ENCODE measurements around the gene MYL12B.

The MYL12B gene

DNA sequence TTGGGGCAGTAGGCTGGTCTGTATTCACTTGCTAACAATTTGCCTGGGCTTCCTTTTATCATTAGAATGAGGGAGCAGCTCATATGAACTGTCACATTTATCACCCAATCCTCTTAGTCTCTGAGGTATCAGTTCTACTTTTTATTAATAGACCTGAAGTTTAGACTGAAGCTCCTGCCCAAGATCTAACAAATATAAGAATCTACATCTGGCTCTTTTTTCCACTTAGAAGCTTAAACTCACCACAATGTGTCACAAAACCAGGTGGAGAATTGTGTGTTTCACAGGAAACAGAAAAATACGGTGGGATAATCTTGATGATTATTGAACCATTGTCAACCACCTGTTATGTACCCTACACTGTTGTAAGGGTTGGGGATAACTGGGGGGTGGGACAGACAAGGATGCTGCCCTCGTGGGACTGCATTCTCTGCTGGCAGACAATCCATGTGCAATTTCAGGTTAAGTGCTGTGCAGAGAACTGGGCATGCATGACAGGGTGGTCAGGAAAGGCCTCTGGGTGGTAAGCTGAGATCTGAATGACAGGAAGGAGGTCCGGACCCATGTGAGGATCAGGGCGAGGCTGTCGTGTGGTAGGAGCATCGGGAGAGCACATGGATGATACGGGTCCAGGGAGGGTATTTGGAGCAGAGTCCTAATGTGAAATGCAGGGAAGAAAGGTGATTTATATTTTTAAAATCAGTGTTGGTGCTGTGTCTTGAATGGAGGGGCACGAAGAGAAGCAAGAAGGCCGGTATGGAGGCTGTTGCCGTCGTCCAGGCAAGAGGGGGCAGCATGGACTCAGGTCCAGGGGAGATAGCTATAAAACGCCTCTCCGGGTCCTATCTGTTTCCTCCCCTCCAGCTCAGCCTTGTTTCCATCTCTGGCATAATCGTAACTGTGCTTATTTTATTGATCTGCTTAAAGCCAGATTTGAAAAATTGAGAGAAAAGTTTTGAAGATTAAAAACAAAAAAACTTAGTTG is 17.6 kb downstream of the MYL12B start:
- peak; percentile 42 for DNase-seq (ENCODE audit: low spot score)
- in situ Hi-C loops (cut with MboI; ENCODE audit: low pct_unique_long_range_greater_than_20kb, low sequenced_read_pairs, unreplicated experiment) = loop anchor here (5.0 to 10.0 kb wide), 3 partner anchors 175 to 388 kb away; partner anchors contain the start of gene TGIF1
- TF ChIP-seq, protein P1, sequence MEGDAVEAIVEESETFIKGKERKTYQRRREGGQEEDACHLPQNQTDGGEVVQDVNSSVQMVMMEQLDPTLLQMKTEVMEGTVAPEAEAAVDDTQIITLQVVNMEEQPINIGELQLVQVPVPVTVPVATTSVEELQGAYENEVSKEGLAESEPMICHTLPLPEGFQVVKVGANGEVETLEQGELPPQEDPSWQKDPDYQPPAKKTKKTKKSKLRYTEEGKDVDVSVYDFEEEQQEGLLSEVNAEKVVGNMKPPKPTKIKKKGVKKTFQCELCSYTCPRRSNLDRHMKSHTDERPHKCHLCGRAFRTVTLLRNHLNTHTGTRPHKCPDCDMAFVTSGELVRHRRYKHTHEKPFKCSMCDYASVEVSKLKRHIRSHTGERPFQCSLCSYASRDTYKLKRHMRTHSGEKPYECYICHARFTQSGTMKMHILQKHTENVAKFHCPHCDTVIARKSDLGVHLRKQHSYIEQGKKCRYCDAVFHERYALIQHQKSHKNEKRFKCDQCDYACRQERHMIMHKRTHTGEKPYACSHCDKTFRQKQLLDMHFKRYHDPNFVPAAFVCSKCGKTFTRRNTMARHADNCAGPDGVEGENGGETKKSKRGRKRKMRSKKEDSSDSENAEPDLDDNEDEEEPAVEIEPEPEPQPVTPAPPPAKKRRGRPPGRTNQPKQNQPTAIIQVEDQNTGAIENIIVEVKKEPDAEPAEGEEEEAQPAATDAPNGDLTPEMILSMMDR (IDR thresholded peaks at IDR 0.05; ENCODE audit: extremely low read depth, insufficient read depth, missing control alignments) = no peak

DNA sequence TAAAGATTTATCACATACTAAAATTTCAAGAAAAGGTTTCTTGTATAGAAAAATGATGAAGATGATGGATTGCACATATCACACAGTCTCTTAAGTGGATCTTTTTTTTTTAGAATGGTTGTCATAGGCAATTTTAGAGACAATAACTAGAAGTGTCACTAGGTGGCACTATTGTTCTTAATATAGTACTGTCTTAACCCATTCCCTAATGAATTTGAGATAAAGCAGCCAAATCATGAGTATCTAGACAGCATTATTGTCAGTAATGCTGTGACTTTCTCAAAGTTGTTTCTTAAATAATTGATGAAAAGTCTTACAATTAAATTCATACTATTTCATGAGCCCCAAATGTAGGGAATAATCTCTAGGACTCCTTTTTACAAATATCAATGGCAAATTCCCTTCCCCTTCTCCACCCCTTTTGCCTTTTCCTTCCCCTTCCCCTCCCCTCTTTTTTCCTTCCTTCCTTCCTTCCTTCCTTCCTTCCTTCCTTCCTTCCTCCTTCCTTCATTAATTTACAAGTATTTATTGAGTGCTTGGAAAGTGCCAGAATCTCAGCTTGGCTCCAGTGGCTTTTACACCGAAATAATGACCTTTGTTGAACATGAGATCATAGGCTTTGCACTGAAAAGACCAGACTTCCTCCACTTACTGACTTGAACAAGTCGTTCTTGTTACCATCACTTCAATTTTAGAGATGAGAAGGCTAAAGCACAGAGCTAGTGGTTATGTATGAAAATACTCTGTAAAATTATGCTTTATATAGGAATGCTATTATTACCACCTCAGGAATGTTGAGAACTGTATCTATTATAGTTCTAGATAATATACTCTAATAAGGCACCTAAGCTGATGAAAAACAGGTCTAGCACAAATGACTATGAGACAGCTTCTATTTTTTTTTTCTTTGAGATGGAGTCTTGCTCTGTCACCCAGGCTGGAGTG is 19.8 kb downstream of the MYL12B start:
- in situ Hi-C loops (cut with MboI; ENCODE audit: low pct_unique_long_range_greater_than_20kb, low sequenced_read_pairs, unreplicated experiment) = loop anchor here (5.0 to 10.0 kb wide), 2 partner anchors 173 to 386 kb away; partner anchors contain the start of gene TGIF1

DNA sequence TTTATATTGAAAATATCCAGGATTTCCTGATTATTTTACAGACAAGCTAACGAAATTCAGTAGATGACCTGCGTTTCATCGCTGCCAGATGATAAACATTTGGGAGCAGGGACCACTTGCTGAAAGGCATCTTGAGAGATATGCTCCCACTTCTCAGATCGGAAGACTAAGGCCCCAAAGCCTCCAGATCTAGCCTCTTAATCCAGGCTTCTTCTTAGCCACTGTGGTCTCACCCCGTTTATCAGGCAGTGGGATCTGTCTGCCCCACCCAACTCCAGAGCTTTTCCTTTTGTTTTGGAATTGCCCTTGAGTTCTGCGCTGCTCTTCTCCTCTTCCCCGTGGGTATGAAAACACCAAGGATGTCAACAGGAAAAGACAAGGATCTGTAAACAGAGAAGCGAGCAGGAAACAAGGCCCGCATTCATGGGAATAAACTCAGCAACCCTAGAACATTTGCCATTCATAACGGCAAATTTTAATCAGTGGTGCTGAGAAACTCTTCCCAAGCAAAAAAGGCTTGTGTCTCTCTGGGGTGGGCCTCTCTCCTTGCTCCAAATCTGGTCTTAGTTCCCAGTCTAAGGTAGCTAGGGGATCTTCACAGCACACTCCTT is 21.4 kb downstream of the MYL12B start:
- TF ChIP-seq, protein P1 (IDR thresholded peaks at IDR 0.05; ENCODE audit: extremely low read depth, insufficient read depth, missing control alignments) = no peak
- in situ Hi-C loops (cut with MboI; ENCODE audit: low pct_unique_long_range_greater_than_20kb, low sequenced_read_pairs, unreplicated experiment) = loop anchor here (5.0 to 10.0 kb wide), 2 partner anchors 171 to 384 kb away; partner anchors contain the start of gene TGIF1

More for the DNA sequence above, 19.8 kb downstream of the MYL12B start:
- DNase-seq (ENCODE audit: low spot score) = peak; percentile 56
- TF ChIP-seq, protein P1 (IDR thresholded peaks at IDR 0.05; ENCODE audit: extremely low read depth, insufficient read depth, missing control alignments) = peak; percentile 44

DNA sequence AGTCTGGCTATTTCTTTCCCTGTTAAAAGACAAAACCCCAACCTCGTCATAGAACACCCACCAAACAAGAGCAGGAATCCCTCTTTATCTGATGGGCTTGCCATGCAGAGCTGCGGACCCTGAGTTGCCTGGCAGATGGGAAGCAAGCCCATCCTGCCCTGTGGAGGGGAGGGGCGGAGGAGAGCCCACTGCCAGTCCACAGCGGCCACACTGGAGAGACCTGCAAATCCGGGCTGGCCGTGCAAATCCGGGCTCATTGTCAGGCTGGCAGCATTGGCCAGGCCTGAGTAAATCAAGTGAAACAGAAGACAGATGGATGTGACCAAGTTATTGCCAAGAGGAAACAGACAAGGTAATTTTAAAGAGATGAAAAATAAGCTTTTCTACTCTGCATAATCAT is 22.0 kb downstream of the MYL12B start:
- TF ChIP-seq, protein P1 (IDR thresholded peaks at IDR 0.05; ENCODE audit: extremely low read depth, insufficient read depth, missing control alignments) = no peak
- DNase-seq (ENCODE audit: low spot score) = no peak
- in situ Hi-C loops (cut with MboI; ENCODE audit: low pct_unique_long_range_greater_than_20kb, low sequenced_read_pairs, unreplicated experiment) = loop anchor here (5.0 to 10.0 kb wide), 2 partner anchors 171 to 383 kb away; partner anchors contain the start of gene TGIF1

More for the DNA sequence above, 21.4 kb downstream of the MYL12B start:
- no peak for DNase-seq (ENCODE audit: low spot score)

DNA sequence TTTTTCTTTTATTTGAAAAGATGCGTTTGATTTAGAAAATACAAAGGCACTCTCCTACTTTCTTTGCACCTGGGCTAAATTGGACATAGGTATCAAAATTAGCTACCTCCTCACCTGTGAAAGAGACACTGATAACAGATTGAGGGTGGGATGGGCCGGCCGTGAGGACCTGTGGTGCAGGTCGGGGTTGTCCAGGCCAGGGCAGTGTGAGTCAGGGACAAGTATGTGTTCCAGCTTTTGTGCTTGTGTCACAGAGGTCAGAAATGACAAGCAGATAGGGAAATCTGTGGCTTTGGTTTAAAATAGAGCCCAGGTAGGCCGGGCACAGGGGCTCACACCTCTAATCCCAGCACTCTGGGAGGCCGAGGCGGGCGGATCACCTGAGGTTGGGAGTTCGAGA is 22.6 kb downstream of the MYL12B start:
- TF ChIP-seq, protein P1 (IDR thresholded peaks at IDR 0.05; ENCODE audit: extremely low read depth, insufficient read depth, missing control alignments) = no peak
- no peak for DNase-seq (ENCODE audit: low spot score)
- in situ Hi-C loops (cut with MboI; ENCODE audit: low pct_unique_long_range_greater_than_20kb, low sequenced_read_pairs, unreplicated experiment) = loop anchor here (5.0 to 10.0 kb wide), 2 partner anchors 170 to 383 kb away; partner anchors contain the start of gene TGIF1

All from GM13977 (cell line).